ENCODE data around the gene TRAPPC14.

DNA sequence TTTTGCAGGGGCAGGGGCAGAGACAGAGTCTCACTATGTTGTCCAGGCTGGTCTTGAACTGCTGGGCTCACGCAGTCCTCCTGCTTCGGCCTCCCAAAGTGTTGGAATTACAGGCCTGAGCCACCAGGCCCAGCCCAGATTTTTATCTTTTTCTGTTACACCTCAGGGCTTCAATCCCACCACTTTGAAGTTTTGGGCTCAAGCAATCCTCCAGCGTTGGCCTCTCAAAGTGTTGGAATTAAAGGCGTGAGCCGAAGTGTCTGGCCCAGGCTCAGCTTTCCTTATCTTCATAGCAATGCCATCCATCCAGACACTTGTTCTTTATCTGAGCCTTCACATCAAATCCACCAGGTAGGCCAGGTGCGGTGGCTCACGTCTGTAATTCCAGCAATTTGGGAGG lies 43.5 kb downstream of the TRAPPC14 start:
- TF ChIP-seq POLR2A (IDR thresholded peaks at IDR 0.05; ENCODE audit: extremely low read depth, insufficient read length): no peak
- TF ChIP-seq, protein P1, sequence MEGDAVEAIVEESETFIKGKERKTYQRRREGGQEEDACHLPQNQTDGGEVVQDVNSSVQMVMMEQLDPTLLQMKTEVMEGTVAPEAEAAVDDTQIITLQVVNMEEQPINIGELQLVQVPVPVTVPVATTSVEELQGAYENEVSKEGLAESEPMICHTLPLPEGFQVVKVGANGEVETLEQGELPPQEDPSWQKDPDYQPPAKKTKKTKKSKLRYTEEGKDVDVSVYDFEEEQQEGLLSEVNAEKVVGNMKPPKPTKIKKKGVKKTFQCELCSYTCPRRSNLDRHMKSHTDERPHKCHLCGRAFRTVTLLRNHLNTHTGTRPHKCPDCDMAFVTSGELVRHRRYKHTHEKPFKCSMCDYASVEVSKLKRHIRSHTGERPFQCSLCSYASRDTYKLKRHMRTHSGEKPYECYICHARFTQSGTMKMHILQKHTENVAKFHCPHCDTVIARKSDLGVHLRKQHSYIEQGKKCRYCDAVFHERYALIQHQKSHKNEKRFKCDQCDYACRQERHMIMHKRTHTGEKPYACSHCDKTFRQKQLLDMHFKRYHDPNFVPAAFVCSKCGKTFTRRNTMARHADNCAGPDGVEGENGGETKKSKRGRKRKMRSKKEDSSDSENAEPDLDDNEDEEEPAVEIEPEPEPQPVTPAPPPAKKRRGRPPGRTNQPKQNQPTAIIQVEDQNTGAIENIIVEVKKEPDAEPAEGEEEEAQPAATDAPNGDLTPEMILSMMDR (IDR thresholded peaks at IDR 0.05; ENCODE audit: low read depth, low read length): no peak
